Ishikawa (cell line): ENCODE results near the gene LRRC56.

Experiments
- CEBPB ChIP-seq: IDR thresholded peaks from 2 replicates; pipeline ENCODE4 v1.6.1; 2012
- CREB1 ChIP-seq: IDR thresholded peaks from 2 replicates; pipeline ENCODE4 v1.6.1; 2012; ENCODE audit warnings: low read depth
- EGR1 ChIP-seq: IDR thresholded peaks from 2 replicates; pipeline ENCODE4 v1.6.1; 2012
- EP300 ChIP-seq: IDR thresholded peaks from 2 replicates; pipeline ENCODE4 v1.6.1; 2012; ENCODE audit warnings: borderline replicate concordance
- FOXM1 ChIP-seq: IDR thresholded peaks from 2 replicates; pipeline ENCODE4 v1.6.1; 2012; ENCODE audit warnings: low read depth, borderline replicate concordance
- NFIC ChIP-seq: IDR thresholded peaks from 2 replicates; pipeline ENCODE4 v1.6.1; 2012
- RAD21 ChIP-seq: IDR thresholded peaks from 2 replicates; pipeline ENCODE4 v1.6.1; 2012; ENCODE audit warnings: low read depth
- TAF1 ChIP-seq: IDR thresholded peaks from 2 replicates; pipeline ENCODE4 v1.6.1; 2012; ENCODE audit warnings: low read depth, mild to moderate bottlenecking
- TCF12 ChIP-seq: IDR thresholded peaks from 2 replicates; pipeline ENCODE4 v1.6.1; 2012; ENCODE audit warnings: low read depth
- TEAD4 ChIP-seq: IDR thresholded peaks from 2 replicates; pipeline ENCODE4 v1.6.1; 2012
- YY1 ChIP-seq: IDR thresholded peaks from 2 replicates; pipeline ENCODE4 v1.6.1; 2012; ENCODE audit warnings: low read depth
- ZBTB7A ChIP-seq: IDR thresholded peaks from 2 replicates; pipeline ENCODE4 v1.6.1; 2012; ENCODE audit warnings: low read depth
- TF ChIP-seq, protein P1 (sequence below): IDR thresholded peaks from 2 replicates; pipeline ENCODE4 v1.6.1; 2012
- TF ChIP-seq, protein P2 (sequence below): IDR thresholded peaks from 2 replicates; pipeline ENCODE4 v1.6.1; 2012
- TF ChIP-seq, protein P3 (sequence below): IDR thresholded peaks from 2 replicates; pipeline ENCODE4 v1.6.1; 2012; ENCODE audit warnings: low read depth, mild to moderate bottlenecking

Gene LRRC56

DNA sequence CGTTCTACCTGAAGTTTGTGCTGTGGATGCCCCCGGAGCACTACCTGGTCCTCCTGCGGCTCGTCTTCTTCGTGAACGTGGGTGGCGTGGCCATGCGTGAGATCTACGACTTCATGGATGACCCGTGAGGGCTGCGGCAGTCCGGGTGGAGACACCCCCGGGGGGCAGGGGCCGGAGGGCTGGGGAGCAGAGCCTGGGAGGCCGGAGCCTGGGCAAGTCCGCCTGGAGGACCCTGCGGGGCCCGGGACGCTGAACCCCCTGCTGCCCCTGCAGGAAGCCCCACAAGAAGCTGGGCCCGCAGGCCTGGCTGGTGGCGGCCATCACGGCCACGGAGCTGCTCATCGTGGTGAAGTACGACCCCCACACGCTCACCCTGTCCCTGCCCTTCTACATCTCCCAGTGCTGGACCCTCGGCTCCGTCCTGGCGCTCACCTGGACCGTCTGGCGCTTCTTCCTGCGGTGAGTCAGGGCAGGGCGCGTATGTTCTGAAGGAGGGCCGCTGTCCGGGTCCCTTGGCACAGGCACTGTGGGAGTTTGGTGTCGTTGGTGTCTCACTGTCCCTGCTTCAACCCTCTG is 47.6 kb upstream of the LRRC56 start:
- TF ChIP-seq CEBPB (no peak), TAF1 (no peak), CREB1 (no peak)

DNA sequence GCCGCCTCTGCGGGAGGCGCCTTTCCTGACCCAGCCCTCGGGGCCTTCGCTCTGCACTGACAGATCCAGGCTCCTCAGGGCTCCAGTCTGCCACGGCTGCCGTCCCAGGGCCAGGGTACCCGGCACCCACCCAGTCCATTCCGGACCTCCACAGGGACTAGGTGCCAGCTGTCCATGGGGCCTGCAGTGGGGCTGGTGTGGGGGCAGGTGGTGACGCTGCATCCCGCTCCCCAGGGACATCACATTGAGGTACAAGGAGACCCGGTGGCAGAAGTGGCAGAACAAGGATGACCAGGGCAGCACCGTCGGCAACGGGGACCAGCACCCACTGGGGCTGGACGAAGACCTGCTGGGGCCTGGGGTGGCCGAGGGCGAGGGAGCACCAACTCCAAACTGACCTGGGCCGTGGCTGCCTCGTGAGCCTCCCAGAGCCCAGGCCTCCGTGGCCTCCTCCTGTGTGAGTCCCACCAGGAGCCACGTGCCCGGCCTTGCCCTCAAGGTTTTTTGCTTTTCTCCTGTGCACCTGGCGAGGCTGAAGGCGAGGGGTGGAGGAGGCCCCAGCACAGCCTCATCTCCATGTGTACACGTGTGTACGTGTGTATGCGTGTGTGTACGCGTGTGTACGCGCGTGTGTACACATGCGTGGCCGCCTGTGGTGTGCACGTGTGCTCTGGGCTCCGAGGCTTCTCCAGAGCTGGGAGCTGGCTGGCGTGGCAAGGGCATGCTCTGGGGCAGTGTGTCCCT is 47.0 kb upstream of the LRRC56 start:
- TF ChIP-seq, protein P1, sequence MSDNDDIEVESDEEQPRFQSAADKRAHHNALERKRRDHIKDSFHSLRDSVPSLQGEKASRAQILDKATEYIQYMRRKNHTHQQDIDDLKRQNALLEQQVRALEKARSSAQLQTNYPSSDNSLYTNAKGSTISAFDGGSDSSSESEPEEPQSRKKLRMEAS, result no peak
- TF ChIP-seq TCF12 (no peak), FOXM1 (no peak), TAF1 (no peak), RAD21 (no peak), CEBPB (no peak)

DNA sequence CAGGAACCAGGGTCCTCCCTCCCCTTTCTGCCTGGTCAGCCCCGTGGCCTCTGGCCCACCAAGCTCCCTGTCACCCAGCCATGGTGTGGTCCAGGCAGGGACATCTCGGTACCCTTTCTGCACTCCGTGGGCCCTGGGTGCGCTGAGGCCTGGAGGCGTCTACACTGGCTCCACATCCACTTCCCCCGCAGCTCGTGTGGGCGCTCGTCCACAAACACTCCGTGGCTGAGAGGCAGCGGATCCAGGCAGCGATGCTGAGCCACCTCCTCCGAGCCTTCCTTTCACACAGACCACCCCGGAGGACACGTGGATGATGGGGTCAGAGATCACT is 46.4 kb upstream of the LRRC56 start:
- TF ChIP-seq NFIC (no peak), TCF12 (no peak), ZBTB7A (no peak), EP300 (no peak)
- TF ChIP-seq, protein P1, result no peak

DNA sequence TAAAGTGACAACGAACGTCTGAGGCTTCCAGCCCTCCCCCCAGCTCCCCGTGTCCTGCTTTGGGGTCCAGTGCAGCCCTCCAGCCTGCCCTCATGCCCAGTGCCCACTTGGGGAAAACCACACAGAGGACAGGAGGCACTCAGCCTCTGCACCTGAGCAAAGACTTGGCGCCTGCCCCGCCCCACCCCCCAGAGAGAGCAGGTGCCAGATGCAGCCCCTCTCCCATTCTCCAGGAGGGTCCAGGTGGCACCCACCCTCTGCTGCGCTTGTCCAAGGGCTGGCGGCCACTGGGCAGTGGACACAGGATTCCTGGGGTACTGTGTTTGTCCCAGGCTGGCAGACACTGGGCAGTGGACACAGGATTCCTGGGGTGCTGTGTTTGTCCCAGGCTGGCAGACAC is 46.0 kb upstream of the LRRC56 start:
- TF ChIP-seq EP300 (no peak), YY1 (no peak), CEBPB (no peak), RAD21 (no peak), TAF1 (no peak), TCF12 (no peak), TEAD4 (no peak), ZBTB7A (no peak), NFIC (no peak), FOXM1 (no peak), EGR1 (no peak), CREB1 (no peak)
- TF ChIP-seq, protein P2, sequence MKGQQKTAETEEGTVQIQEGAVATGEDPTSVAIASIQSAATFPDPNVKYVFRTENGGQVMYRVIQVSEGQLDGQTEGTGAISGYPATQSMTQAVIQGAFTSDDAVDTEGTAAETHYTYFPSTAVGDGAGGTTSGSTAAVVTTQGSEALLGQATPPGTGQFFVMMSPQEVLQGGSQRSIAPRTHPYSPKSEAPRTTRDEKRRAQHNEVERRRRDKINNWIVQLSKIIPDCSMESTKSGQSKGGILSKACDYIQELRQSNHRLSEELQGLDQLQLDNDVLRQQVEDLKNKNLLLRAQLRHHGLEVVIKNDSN, result no peak
- TF ChIP-seq, protein P3, sequence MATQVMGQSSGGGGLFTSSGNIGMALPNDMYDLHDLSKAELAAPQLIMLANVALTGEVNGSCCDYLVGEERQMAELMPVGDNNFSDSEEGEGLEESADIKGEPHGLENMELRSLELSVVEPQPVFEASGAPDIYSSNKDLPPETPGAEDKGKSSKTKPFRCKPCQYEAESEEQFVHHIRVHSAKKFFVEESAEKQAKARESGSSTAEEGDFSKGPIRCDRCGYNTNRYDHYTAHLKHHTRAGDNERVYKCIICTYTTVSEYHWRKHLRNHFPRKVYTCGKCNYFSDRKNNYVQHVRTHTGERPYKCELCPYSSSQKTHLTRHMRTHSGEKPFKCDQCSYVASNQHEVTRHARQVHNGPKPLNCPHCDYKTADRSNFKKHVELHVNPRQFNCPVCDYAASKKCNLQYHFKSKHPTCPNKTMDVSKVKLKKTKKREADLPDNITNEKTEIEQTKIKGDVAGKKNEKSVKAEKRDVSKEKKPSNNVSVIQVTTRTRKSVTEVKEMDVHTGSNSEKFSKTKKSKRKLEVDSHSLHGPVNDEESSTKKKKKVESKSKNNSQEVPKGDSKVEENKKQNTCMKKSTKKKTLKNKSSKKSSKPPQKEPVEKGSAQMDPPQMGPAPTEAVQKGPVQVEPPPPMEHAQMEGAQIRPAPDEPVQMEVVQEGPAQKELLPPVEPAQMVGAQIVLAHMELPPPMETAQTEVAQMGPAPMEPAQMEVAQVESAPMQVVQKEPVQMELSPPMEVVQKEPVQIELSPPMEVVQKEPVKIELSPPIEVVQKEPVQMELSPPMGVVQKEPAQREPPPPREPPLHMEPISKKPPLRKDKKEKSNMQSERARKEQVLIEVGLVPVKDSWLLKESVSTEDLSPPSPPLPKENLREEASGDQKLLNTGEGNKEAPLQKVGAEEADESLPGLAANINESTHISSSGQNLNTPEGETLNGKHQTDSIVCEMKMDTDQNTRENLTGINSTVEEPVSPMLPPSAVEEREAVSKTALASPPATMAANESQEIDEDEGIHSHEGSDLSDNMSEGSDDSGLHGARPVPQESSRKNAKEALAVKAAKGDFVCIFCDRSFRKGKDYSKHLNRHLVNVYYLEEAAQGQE, result no peak
- TF ChIP-seq, protein P1, result no peak

DNA sequence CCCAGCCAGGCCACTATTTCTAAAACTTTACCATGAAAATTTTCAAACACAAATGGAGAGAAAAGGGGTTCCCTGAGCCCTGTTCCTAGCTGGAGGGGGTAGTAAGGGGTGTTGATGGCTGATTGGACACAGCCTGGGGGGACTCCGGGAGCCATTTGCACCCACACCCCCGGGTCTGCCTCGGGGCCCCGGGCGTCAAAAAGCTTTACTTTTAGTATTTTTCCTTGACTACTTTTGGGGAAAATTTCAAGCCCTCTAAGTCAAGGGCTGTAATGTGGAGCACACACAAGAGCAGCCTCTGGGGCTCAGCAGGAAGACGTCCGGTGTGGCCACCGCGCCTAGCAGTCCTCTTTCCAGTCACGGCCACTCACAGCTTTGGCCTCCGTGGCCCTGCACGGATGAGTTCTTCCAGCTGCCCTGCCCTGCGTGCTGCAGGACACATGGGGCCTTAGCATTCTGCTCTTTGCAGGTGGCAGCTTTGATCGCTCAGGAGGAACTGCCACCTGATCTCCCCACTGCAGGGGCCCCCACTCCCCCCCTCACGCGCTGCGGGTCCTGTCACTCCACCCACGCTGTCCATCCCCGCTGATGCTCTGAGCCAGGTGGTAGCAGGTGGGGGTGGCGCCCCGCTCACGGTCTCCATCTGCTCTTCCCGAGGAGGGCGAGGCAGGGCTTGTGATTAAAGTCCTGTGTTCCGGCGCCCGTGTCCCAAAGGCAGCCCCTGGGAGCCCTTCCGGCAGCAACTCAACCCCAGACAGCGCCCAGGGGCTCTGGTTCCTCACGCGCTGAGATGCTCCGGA is 44.7 kb upstream of the LRRC56 start:
- TF ChIP-seq EP300, result peak; percentile 94
- TF ChIP-seq FOXM1, result peak; percentile 79; the same call in 1 of the 2 replicates
- TF ChIP-seq, protein P1, result peak; percentile 93
- peak; percentile 42; the same call in 1 of the 2 replicates for TF ChIP-seq CEBPB
- TF ChIP-seq TAF1, result no peak
- peak; percentile 34; the same call in 1 of the 2 replicates for TF ChIP-seq RAD21
- peak; percentile 99 for TF ChIP-seq TCF12
- TF ChIP-seq TEAD4, result peak; percentile 93
- peak; percentile 98 for TF ChIP-seq EGR1
- TF ChIP-seq, protein P3, result no peak
- TF ChIP-seq, protein P2, result peak; percentile 73
- no peak for TF ChIP-seq CREB1
- peak; percentile 87 for TF ChIP-seq NFIC
- TF ChIP-seq YY1, result peak; percentile 45; the same call in 1 of the 2 replicates
- peak; percentile 71; the same call in 1 of the 2 replicates for TF ChIP-seq ZBTB7A
